MG63 (cell line): ENCODE data around the gene ZNF362. TPM values are rescaled to one million over a fixed set of nuclear protein-coding genes. Genes with fewer than 3 reads are reported as not detected.
A peak's percentile ranks its signal among the peaks of the same experiment; 100 is the strongest.
"Not testable (repeated sequence)": the region's sequence is repeated elsewhere in the genome, so short reads cannot be mapped to it uniquely, and the experiment has no call there.

Experiments
- DNase-seq: peaks from one replicate; pipeline ENCODE4 v3.0.0-alpha.2; 2020
- H3K27me3 ChIP-seq: fragments of 250-450 bp; sonication (Bioruptor Pico); 2 replicates; pipeline ENCODE4 v1.5.1; 2020; ENCODE audit warnings: mild to moderate bottlenecking, moderate library complexity
- H3K36me3 ChIP-seq: fragments of 250-450 bp; sonication (Bioruptor Pico); 2 replicates; pipeline ENCODE4 v1.5.1; 2020; ENCODE audit warnings: mild to moderate bottlenecking, moderate library complexity
- H3K4me3 ChIP-seq: fragments of 250-450 bp; sonication (Bioruptor Pico); 2 replicates; pipeline ENCODE4 v1.5.1; 2020; ENCODE audit warnings: mild to moderate bottlenecking, moderate library complexity
- H3K9me3 ChIP-seq: fragments of 250-450 bp; sonication (Bioruptor Pico); 2 replicates; pipeline ENCODE4 v1.5.1; 2020; ENCODE audit warnings: mild to moderate bottlenecking, moderate library complexity
- total RNA-seq: library from RNA; depleted of rRNA; stranded (reverse); fragments of >200 nt; shearing (Covaris generic); gene quantifications from 2 replicates; pipeline ENCODE4 v1.2.3, GENCODE V29; 2014; ENCODE audit warnings: low replicate concordance

Gene ZNF362
- total RNA-seq, 1 experiment from 2014 or later: 3.3 TPM

DNA sequence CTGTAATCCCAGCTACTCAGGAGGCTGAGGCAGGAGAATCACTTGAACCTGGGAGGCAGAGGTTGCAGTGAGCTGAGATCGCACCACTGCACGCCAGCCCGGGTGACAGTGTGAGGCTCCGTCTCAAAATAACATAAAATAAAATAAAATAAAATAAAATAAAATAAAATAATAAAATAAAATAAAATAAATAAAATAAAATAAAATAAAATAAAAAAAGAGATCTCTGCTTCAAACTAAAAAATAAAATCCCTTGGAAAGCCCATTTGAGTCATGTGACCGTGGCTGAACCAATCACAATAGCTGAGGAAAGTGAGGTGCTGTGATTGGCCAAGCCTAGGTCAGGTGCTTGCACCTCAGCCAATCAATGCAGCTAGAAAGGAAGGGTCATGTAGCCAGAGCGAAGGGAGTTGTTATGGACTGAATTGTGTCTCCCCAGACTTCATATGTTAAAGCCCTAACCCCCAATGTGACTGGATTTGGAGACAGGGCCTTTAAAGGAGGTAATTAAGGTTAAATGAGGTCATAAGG lies 18.0 kb upstream of the ZNF362 start:
- H3K36me3 ChIP-seq, DNase-seq, H3K4me3 ChIP-seq, H3K27me3 ChIP-seq, H3K9me3 ChIP-seq: not testable (repeated sequence)

DNA sequence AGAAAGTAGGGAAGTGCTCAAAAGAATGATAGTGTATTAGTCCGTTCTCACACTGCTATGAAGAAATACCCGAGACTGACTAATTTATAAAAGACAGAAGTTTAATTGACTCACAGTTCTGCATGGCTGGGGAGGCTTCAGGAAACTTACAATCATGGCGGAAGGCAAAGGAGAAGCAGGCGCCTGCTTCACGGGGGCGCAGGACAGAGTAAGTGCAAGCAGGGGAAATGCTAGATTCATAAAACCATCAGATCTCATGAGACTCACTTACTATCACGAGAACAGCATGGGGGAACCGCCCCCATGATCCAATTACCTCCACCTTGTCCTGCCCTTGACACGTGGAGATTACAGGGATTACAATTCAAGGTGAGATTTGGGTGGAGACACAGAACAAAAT lies 16.9 kb upstream of the ZNF362 start:
- H3K27me3 ChIP-seq, DNase-seq, H3K36me3 ChIP-seq, H3K9me3 ChIP-seq, H3K4me3 ChIP-seq: not testable (repeated sequence)

DNA sequence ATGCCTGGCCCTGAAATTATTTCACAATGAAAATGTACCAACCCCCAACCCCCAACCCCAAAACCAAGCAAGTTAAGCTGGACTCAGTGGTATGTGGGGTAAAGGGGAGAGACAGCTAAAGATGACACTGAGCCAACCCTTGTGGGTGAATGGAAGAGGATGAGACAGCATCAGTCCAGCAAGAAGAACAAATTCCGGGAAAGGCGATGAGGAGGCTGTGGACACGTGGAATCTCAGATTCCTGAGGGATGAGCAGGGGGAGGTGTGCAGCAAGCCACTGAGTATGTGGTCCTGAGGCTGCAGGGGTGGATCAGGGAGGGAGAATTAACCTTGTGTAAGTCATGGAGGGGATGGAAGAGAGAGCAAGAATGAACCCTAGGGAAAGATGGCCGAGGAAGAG lies 14.4 kb upstream of the ZNF362 start:
- Histone ChIP-seq H3K27me3 (peaks cover 2% of the 10 kb centered on the region; the same call in 1 of the 2 replicates), H3K9me3 (no peaks in the 10 kb centered on the region), H3K36me3 (no peaks in the 10 kb centered on the region), H3K4me3 (no peak overlapping the region)
- no peak for DNase-seq

DNA sequence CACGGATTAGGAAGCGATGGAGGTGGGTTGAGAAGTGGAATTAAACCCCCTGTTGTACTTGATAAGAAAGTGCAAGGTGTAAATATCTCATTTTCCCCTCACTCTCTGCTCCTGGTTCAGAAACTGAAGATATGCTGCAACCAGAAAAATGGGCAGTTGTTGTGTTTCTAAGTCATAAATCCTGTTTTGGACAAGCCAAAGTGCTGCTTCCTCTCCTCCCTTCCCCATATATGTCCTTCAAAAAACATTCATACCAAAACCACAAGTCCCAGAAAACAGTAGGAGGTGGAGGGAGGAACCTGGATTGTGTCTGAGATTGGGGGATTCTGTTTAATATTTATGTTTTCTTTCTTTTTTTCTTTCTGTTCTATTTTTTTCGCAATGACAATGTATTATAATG lies 13.6 kb upstream of the ZNF362 start:
- no peak for DNase-seq

DNA sequence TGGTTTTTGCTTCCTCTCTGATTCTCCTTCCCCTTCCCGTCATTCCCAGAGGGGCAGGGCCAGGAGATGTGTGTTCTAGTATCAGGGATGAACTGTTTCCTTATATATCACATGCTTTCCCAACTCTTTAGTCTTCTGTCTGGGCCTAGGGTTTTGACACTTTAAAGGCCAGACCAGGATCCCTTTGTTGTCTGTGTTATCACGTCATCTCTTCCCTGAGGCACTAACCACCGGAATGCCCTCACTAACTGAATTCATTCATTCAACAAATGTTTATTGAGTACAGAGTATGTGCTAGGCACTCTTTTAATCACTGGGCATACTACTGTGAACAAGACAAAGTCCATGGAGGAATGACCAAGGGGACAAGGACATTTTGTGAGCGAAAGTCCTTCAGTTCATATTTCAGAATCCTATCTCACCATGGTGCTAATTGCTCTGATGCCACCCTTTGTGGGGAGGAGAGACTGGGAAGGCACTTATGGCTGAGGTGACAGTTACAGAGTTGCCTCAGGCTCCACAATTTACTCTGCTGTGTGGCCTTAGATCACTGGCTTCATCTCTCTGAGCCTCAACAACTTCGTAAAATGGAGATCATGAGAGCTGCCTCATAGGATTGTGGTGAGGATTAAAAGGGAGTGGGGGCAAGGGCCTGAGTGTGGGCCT lies 12.0 kb upstream of the ZNF362 start:
- Histone ChIP-seq H3K27me3 (peaks cover 2% of the 10 kb centered on the region; the same call in 1 of the 2 replicates), H3K36me3 (no peaks in the 10 kb centered on the region), H3K4me3 (no peak overlapping the region), H3K9me3 (no peaks in the 10 kb centered on the region)
- no peak for DNase-seq

More for the DNA sequence above, 13.6 kb upstream of the ZNF362 start:
- peaks cover 2% of the 10 kb centered on the region; the same call in 1 of the 2 replicates for H3K27me3 ChIP-seq
- H3K36me3 ChIP-seq: no peaks in the 10 kb centered on the region
- H3K9me3 ChIP-seq: no peaks in the 10 kb centered on the region
- no peak overlapping the region for H3K4me3 ChIP-seq

DNA sequence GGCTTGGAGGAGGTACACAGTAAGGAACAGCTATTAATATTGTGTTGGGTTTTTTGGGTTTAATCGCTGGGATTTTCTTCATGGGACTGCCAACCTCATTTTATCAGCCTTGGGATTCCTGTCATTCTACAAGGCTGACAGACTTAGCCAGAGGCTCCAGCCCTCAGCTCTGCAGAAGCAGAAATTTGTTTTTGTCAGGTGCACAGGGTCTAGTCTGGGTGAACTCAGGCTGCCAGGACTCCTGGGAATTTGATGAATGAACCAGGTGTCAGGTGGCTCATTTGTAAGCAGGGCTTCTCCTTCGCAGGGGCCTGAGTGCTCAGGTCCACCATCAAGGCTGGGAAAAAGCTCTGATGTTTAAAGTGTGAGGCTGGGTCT lies 11.5 kb upstream of the ZNF362 start:
- no peak for DNase-seq
- peaks cover 2% of the 10 kb centered on the region; the same call in 1 of the 2 replicates for H3K27me3 ChIP-seq
- no peaks in the 10 kb centered on the region for H3K9me3 ChIP-seq
- H3K4me3 ChIP-seq: no peak overlapping the region
- no peaks in the 10 kb centered on the region for H3K36me3 ChIP-seq

DNA sequence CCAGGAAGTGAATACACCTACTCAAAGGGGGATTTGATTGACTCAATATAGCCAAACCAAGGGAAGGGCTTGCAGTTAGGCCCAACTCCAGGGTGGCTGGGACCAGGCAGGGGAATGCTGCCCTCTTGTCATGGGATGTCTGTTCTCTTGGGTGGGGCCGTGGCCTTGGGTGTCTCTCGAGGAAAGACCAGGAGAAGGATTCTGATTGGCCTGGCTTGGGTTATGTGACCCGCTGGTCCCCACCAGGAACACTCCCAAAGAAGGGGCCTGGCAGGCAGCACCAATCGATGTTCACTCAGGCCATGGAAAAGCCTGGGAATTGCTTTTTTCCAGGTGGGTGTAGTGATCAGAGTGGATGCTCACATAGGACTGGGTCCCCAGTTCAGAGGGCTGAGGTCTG lies 10.1 kb upstream of the ZNF362 start:
- H3K36me3 ChIP-seq: no peaks in the 10 kb centered on the region
- no peaks in the 10 kb centered on the region for H3K9me3 ChIP-seq
- H3K4me3 ChIP-seq: no peak overlapping the region
- no peak for DNase-seq
- peaks cover 2% of the 10 kb centered on the region; the same call in 1 of the 2 replicates for H3K27me3 ChIP-seq

DNA sequence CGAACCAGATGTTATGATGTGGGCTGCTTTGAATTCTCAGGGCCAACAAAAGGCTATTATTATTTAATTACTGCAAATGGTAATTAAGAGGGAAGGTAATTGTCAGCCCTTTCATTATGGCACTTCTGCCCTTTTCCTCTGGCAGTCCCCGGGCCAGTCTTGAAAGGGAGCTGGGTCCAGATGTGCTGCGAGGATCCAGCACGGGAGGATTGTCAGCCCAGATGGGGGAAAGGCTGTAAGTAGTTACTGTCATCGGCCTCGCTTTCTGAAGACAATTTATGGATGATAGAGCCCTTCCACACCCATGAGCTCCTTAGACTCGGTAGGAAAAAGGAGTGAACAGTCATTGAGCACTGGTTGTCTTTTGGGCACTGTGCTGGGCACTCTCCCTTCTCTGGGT lies 8.7 kb upstream of the ZNF362 start:
- Histone ChIP-seq H3K4me3 (no peak overlapping the region), H3K9me3 (no peaks in the 10 kb centered on the region)

DNA sequence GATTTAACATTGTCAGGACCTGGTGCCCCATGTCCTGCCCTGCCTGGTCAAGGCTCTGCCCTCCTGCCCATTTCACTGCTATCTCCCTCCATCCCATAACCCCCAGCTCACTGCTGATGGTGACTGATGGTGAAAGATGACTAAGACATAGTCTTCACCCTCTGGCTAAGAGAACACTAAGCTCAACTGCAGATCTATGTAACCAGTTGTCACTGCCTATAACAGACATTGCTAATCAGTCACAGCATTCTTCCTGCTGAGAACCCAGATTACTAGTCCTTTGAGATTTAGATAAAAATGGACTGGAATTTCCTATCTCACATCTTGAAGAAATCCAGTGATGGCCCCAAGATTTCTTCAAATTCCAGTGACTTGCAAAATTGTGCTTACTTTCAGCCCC lies 8.0 kb upstream of the ZNF362 start:
- no peaks in the 10 kb centered on the region for H3K9me3 ChIP-seq
- no peak overlapping the region for H3K4me3 ChIP-seq
- no peak for DNase-seq
- H3K27me3 ChIP-seq: no peaks in the 10 kb centered on the region; the same call in 1 of the 2 replicates
- no peaks in the 10 kb centered on the region for H3K36me3 ChIP-seq

More for the DNA sequence above, 8.7 kb upstream of the ZNF362 start:
- DNase-seq: no peak
- Histone ChIP-seq H3K36me3 (no peaks in the 10 kb centered on the region), H3K27me3 (peaks cover under 1% of the 10 kb centered on the region; the same call in 1 of the 2 replicates)

DNA sequence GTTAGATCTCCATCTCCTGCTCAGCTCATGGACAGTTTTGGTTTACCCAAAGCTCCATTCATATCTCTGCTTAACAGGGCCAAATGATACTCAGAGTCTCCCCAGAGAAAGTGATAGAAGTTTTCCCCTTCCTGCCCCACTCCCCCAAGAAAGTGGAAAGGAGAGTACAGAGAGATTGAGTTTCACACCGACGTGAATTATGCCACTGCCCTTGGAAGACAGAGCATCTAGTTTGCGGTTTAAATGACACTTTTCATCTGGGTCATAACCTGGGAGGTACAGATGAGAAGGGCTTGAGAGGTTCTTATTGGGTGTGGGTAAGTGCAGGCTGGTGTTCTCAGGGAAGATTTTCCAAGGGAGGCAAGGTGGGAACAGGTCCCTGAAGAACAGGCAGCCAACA lies 6.9 kb upstream of the ZNF362 start:
- no peak for DNase-seq
- no peaks in the 10 kb centered on the region for H3K9me3 ChIP-seq
- no peaks in the 10 kb centered on the region for H3K36me3 ChIP-seq
- no peaks in the 10 kb centered on the region; the same call in 1 of the 2 replicates for H3K27me3 ChIP-seq
- H3K4me3 ChIP-seq: no peak overlapping the region

DNA sequence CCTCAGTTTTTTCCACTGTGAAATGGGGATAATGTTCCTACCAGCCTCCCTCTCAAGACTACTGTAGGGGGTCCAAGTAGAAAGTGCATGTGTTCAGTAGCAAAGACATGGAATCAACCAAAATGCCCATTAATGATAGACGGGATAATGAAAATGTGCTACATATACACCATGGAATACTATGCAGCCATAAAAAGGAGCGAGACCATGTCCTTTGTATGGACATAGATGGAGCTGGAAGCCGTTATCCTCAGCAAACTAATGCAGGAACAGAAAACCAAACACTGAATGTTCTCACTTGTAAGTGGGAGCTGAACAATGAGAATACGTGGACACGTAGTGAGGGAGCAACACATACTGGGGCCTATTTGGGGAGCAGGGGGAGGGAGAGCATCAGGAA lies 6.1 kb upstream of the ZNF362 start:
- no peak for DNase-seq
- no peaks in the 10 kb centered on the region for H3K9me3 ChIP-seq
- H3K27me3 ChIP-seq: no peaks in the 10 kb centered on the region; the same call in 1 of the 2 replicates
- H3K36me3 ChIP-seq: no peaks in the 10 kb centered on the region
- no peak overlapping the region for H3K4me3 ChIP-seq

DNA sequence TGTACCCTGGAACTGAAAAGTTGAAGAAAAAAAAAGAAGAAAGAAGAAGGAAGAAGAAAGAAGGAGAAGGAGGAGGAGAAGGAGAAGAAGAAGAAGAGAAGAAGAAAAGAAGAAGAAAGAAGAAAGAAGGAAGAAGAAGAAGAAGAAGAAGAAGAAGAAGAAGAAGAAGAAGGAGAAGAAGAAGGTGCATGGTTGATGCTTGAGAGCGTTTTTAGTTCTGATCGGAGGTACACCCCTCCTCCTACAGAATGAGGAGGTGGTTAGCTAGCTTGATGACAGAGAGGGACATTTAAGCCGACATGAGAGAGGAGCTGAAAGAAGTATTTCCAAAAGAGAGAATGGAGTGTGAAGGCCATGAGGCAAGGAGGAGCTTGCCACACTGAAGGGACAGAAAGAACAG lies 5.6 kb upstream of the ZNF362 start:
- DNase-seq: no peak
- Histone ChIP-seq H3K36me3 (no peaks in the 10 kb centered on the region), H3K9me3 (no peaks in the 10 kb centered on the region), H3K27me3 (no peaks in the 10 kb centered on the region; the same call in 1 of the 2 replicates), H3K4me3 (no peak overlapping the region)

DNA sequence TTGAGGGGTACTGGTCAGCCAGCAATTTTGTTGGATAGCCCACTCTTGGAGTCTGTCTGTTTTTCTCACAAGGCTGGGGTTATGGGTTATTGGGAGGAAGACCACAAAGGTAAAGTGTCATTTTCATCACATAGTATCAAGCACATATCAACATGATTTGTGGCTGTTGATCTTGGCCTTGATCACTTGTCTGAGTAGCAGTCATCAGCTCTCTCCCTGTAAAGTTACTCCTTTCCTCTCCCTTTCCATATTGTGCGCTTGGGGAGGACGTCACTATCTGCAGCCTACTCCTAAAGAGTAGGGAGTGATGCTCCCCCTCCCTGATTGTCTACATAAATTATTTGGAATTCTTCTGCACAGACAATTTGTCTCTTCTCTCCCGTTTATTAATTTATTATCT lies 1.8 kb upstream of the ZNF362 start:
- Histone ChIP-seq H3K4me3 (no peak overlapping the region), H3K27me3 (no peaks in the 10 kb centered on the region), H3K9me3 (no peaks in the 10 kb centered on the region), H3K36me3 (no peaks in the 10 kb centered on the region)
- DNase-seq: no peak

DNA sequence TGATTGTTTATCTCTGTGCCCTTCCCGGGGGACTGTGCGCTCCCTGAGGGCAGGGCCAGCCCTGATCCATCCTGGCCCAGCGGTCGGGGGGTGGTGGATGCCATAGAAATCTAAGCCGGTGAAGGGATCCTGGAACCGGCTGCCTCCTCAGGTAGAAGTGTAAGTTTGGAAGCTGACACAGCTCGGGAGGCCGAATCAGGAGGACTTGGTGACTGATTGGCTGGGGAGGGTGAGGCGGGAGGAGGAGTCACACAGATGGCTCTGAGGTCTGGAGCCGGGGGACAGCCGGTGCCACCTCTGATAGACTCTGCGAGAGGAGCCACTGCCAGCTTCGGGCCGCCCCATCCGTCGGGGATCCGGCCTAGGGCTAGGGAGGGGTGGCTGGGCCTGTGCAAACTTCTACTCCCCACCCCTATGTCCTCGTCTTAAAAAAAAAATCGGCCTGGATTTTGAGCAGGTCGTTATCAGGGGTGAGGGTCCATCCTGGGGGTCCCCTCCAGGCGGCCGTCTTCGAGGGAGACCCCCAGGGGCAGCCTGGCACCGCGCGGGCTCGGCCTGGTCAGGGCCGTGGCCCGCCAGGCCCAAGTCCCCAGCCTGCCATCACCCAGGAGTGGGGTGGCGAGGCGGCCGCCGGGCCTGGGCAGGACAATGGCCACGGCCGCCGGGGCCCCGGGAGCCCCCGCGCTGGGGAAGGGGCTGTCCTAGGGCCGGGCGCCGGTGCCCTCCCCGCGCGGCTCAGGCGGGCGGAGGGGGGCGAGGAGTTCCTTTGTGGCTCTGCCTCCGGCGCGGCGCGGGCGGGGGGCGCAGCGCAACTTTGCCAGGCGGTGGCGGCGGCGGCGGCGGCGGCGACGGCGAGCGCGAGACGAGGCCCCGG lies 708 bp upstream of the ZNF362 start:
- Histone ChIP-seq H3K4me3 (no peak overlapping the region), H3K27me3 (no peaks in the 10 kb centered on the region), H3K36me3 (no peaks in the 10 kb centered on the region), H3K9me3 (no peaks in the 10 kb centered on the region)
- no peak for DNase-seq

DNA sequence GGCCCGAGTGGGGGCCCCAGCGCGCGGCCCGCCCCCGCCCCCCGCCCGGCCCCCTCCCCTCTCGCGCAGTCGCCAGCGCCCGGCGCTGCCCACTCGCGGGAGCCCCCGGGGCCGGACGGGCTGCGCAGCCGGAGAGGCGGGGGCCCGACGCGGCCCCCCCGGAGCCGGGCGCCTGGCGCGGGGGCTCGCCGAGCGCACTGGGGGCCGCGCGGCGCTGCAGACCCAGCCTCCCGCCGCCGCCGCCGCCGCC lies 146 bp upstream of the ZNF362 start:
- no peaks in the 10 kb centered on the region for H3K9me3 ChIP-seq
- DNase-seq: no peak
- no peak overlapping the region for H3K4me3 ChIP-seq
- H3K27me3 ChIP-seq: no peaks in the 10 kb centered on the region
- no peaks in the 10 kb centered on the region for H3K36me3 ChIP-seq

DNA sequence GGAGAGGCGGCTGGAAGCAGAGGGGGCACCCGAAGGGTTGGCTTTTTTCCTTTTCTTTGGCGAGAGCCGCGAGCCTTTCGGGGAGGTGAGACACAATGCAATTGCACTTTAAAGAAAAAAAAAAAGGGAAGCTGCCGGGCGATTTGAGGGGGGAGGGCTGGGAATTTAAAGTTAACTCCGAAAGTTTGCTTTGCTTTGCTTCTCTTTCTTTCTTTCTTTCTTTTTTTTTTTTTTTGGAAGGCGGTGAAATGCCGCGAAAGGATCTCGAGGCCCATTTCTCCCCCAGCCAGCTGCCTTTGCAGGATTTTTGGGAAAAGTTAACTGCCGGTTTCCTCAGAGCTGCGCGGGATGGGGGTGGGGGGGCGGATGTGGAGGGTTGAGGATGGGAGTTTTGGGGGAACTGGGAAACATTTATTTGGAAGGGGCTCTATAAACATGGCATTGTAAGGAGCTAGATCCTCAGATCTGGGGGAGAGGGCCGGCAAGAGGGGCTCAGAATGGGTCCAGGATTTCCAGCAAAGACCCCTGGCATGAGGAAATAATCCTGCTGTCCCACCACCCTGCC lies 997 bp downstream of the ZNF362 start:
- Histone ChIP-seq H3K9me3 (no peaks in the 10 kb centered on the region), H3K27me3 (no peaks in the 10 kb centered on the region), H3K4me3 (peak overlapping the region; percentile 60), H3K36me3 (no peaks in the 10 kb centered on the region)
- DNase-seq: no peak
